ENCODE measurements around the gene PXMP4. TPM values are rescaled to one million over a fixed set of nuclear protein-coding genes. Genes with fewer than 3 reads are reported as not detected.

Gene PXMP4
- total and polyA plus RNA-seq, 2 experiments from 2014 or later, result 5.9 to 14.1 TPM

- Histone ChIP-seq H3F3A (ENCODE audit: insufficient read depth) (peaks cover 24% of the 10 kb centered on the region), H3K27me3 (replicated peaks; ENCODE audit: insufficient read depth) (no peaks in the 10 kb centered on the region), H3K79me2 (ENCODE audit: insufficient read depth) (peaks cover 21% of the 10 kb centered on the region), H3K9me2 (ENCODE audit: insufficient read depth) (no peaks in the 10 kb centered on the region), H3K4me2 (ENCODE audit: unreplicated experiment) (no peak overlapping the region), H3K27ac (no peak overlapping the region), H3K9me3 (ENCODE audit: low read depth) (no peaks in the 10 kb centered on the region), H2AFZ (no peak overlapping the region), H3K36me3 (ENCODE audit: low read depth) (no peaks in the 10 kb centered on the region), H3K9ac (no peak overlapping the region), H3K4me1 (ENCODE audit: insufficient read depth) (peaks cover 28% of the 10 kb centered on the region), H3K4me3 (no peak overlapping the region), H4K20me1 (ENCODE audit: insufficient read depth) (no peaks in the 10 kb centered on the region)
- DNase-seq, result no peak
- 91 to 93% methylated on average over 6 of the region's 6 CpGs for WGBS, 2 experiments (ENCODE audit: low coverage in 1 of 2, low lambda C conversion rate in 2 of 2, missing lambda C conversion rate in 2 of 2)
- in situ Hi-C loops (cut with MboI), result no loop called here
- no peak for TF ChIP-seq EZH2 (IDR thresholded peaks at IDR 0.05; ENCODE audit: insufficient read depth, poor library complexity, severe bottlenecking)
- no peak for TF ChIP-seq EZH2phosphoT487 (IDR thresholded peaks at IDR 0.05; ENCODE audit: insufficient read depth, low read depth)
Measured at GRCh38 chr20:33670715-33671499, 49.2 kb downstream of the PXMP4 start.

GRCh38 chr20:33669873-33670640, 50.1 kb downstream of the PXMP4 start:
- WGBS, 2 experiments (ENCODE audit: low coverage in 1 of 2, low lambda C conversion rate in 2 of 2, missing lambda C conversion rate in 2 of 2), result 80 to 82% methylated on average over 13 of the region's 13 CpGs
- H3F3A ChIP-seq (ENCODE audit: insufficient read depth), result peaks cover 23% of the 10 kb centered on the region
- no peak overlapping the region for H3K4me2 ChIP-seq (ENCODE audit: unreplicated experiment)
- H3K4me1 ChIP-seq (ENCODE audit: insufficient read depth), result peaks cover 22% of the 10 kb centered on the region
- H3K9me3 ChIP-seq (ENCODE audit: low read depth), result no peaks in the 10 kb centered on the region
- no peaks in the 10 kb centered on the region for H3K36me3 ChIP-seq (ENCODE audit: low read depth)
- H3K27me3 ChIP-seq (replicated peaks; ENCODE audit: insufficient read depth), result no peaks in the 10 kb centered on the region
- no peak overlapping the region for H3K4me3 ChIP-seq
- no peaks in the 10 kb centered on the region for H3K9me2 ChIP-seq (ENCODE audit: insufficient read depth)
- no peaks in the 10 kb centered on the region for H4K20me1 ChIP-seq (ENCODE audit: insufficient read depth)
- TF ChIP-seq EZH2 (IDR thresholded peaks at IDR 0.05; ENCODE audit: insufficient read depth, poor library complexity, severe bottlenecking) (no peak), EZH2phosphoT487 (IDR thresholded peaks at IDR 0.05; ENCODE audit: insufficient read depth, low read depth) (no peak)
- no peak overlapping the region for H2AFZ ChIP-seq
- no peak overlapping the region for H3K27ac ChIP-seq
- H3K9ac ChIP-seq, result no peak overlapping the region
- H3K79me2 ChIP-seq (ENCODE audit: insufficient read depth), result peaks cover 21% of the 10 kb centered on the region
- DNase-seq, result no peak
- in situ Hi-C loops (cut with MboI), result no loop called here

- no peaks in the 10 kb centered on the region for H4K20me1 ChIP-seq (ENCODE audit: insufficient read depth)
- WGBS, 2 experiments (ENCODE audit: low coverage in 1 of 2, low lambda C conversion rate in 2 of 2, missing lambda C conversion rate in 2 of 2), result 83 to 86% methylated on average over 5 of the region's 5 CpGs
- H3K4me3 ChIP-seq, result no peak overlapping the region
- no peaks in the 10 kb centered on the region for H3K9me2 ChIP-seq (ENCODE audit: insufficient read depth)
- TF ChIP-seq EZH2phosphoT487 (IDR thresholded peaks at IDR 0.05; ENCODE audit: insufficient read depth, low read depth) (no peak), EZH2 (IDR thresholded peaks at IDR 0.05; ENCODE audit: insufficient read depth, poor library complexity, severe bottlenecking) (no peak)
- peaks cover 16% of the 10 kb centered on the region for H3F3A ChIP-seq (ENCODE audit: insufficient read depth)
- in situ Hi-C loops (cut with MboI), result no loop called here
- no peak overlapping the region for H3K9ac ChIP-seq
- no peak overlapping the region for H3K27ac ChIP-seq
- H3K27me3 ChIP-seq (replicated peaks; ENCODE audit: insufficient read depth), result no peaks in the 10 kb centered on the region
- H3K36me3 ChIP-seq (ENCODE audit: low read depth), result no peaks in the 10 kb centered on the region
- no peak for DNase-seq
- no peaks in the 10 kb centered on the region for H3K9me3 ChIP-seq (ENCODE audit: low read depth)
- no peak overlapping the region for H3K4me2 ChIP-seq (ENCODE audit: unreplicated experiment)
- peaks cover 21% of the 10 kb centered on the region for H3K79me2 ChIP-seq (ENCODE audit: insufficient read depth)
- H2AFZ ChIP-seq, result no peak overlapping the region
- peaks cover 23% of the 10 kb centered on the region for H3K4me1 ChIP-seq (ENCODE audit: insufficient read depth)
Measured at GRCh38 chr20:33669224-33669623, 50.9 kb downstream of the PXMP4 start.

- 91% methylated on average over 13 of the region's 13 CpGs for WGBS, 2 experiments (ENCODE audit: low coverage in 1 of 2, low lambda C conversion rate in 2 of 2, missing lambda C conversion rate in 2 of 2)
- Histone ChIP-seq H2AFZ (no peak overlapping the region), H3K27ac (no peak overlapping the region), H3K4me1 (ENCODE audit: insufficient read depth) (peaks cover 27% of the 10 kb centered on the region), H3K9me2 (ENCODE audit: insufficient read depth) (no peaks in the 10 kb centered on the region), H3K4me3 (no peak overlapping the region; the same call in 1 of the 2 replicates), H3K79me2 (ENCODE audit: insufficient read depth) (peaks cover 18% of the 10 kb centered on the region), H3K4me2 (ENCODE audit: unreplicated experiment) (no peak overlapping the region), H3K27me3 (replicated peaks; ENCODE audit: insufficient read depth) (no peaks in the 10 kb centered on the region), H3K36me3 (ENCODE audit: low read depth) (no peaks in the 10 kb centered on the region), H3K9me3 (ENCODE audit: low read depth) (no peaks in the 10 kb centered on the region), H3K9ac (no peak overlapping the region), H3F3A (ENCODE audit: insufficient read depth) (peaks cover 16% of the 10 kb centered on the region), H4K20me1 (ENCODE audit: insufficient read depth) (no peaks in the 10 kb centered on the region)
- no peak for TF ChIP-seq EZH2 (IDR thresholded peaks at IDR 0.05; ENCODE audit: insufficient read depth, poor library complexity, severe bottlenecking)
- TF ChIP-seq EZH2phosphoT487 (IDR thresholded peaks at IDR 0.05; ENCODE audit: insufficient read depth, low read depth), result no peak
- in situ Hi-C loops (cut with MboI), result no loop called here
- DNase-seq, result no peak
Measured at GRCh38 chr20:33668466-33669155, 51.5 kb downstream of the PXMP4 start.
